ENCODE results near the gene CUTA. TPM values are rescaled to one million over a fixed set of nuclear protein-coding genes. Genes with fewer than 3 reads are reported as not detected.

The CUTA gene
- total RNA-seq, 1 experiment from 2014 or later, result 212 TPM

DNA sequence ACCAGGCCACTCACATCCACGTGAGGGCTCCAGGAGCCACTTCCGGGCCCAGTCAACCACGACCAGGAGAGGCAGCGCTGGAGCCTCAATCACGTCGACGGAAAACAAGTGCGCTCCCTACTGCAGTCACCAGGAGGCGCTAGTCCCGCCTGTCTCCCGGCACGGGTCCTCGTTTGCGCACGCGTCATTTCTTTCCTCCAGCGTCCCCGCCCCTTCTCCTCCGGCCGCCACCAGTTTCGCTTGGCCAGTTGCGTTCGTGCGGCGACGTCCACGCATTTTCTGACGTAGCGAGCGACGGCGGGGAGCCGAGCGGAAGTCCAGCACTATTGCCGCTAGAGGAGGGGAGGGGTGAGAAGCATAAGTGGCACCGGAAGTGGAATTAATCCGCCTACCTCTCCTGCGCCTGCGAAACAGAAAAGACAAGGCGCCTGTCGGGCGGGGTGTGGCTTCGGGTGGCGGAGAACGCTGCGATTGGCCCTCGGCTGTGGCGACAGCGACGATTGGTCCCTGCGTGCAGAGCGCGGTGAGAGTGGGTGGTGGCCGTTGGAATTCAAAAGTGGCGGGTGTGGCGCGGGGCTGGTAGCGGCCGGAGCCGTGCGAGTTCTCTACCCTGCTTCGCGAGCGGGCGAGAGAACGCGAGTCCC, 26.5 kb downstream of the CUTA start, which contains the start of gene KIFC1:
Gene KIFC1 (plus strand): TSS at position 546 of the 644 bp plus-strand sequence. CDS start 163 bp downstream, outside the sequence.
- peak; percentile 99 for DNase-seq (ENCODE audit: unreplicated experiment)
- ChIA-PET POLR2A (interaction anchor here (0.6 to 2.0 kb wide), 27 partner anchors 11 to 1196 kb away, joined by 3 to 16 read pairs (median 4); partner anchors contain the start of genes B3GALT4, BAK1, CUTA and ITPR3), CTCF (interaction anchor here (0.6 to 1.6 kb wide), 21 partner anchors 9 to 222 kb away, joined by 3 to 14 read pairs (median 5); no protein-coding TSS in a partner anchor)
- BruUV-seq (replicated peaks), result no TSS peak
- Mint-ChIP-seq H3K27ac (ENCODE audit: low read depth, unreplicated experiment) (peak within 1 kb of the TSS; percentile 72), H3K36me3 (ENCODE audit: insufficient read depth, unreplicated experiment) (no peaks in the 10 kb centered on the region), H3K27me3 (ENCODE audit: insufficient read depth, unreplicated experiment) (no peaks in the 10 kb centered on the region), H3K4me1 (ENCODE audit: insufficient read depth, unreplicated experiment) (peaks cover 37% of the 10 kb centered on the region), H3K4me3 (ENCODE audit: unreplicated experiment) (peak within 1 kb of the TSS; percentile 81), H3K9me3 (ENCODE audit: unreplicated experiment) (no peaks in the 10 kb centered on the region)
- TF ChIP-seq, protein P1, sequence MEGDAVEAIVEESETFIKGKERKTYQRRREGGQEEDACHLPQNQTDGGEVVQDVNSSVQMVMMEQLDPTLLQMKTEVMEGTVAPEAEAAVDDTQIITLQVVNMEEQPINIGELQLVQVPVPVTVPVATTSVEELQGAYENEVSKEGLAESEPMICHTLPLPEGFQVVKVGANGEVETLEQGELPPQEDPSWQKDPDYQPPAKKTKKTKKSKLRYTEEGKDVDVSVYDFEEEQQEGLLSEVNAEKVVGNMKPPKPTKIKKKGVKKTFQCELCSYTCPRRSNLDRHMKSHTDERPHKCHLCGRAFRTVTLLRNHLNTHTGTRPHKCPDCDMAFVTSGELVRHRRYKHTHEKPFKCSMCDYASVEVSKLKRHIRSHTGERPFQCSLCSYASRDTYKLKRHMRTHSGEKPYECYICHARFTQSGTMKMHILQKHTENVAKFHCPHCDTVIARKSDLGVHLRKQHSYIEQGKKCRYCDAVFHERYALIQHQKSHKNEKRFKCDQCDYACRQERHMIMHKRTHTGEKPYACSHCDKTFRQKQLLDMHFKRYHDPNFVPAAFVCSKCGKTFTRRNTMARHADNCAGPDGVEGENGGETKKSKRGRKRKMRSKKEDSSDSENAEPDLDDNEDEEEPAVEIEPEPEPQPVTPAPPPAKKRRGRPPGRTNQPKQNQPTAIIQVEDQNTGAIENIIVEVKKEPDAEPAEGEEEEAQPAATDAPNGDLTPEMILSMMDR (IDR thresholded peaks at IDR 0.05; ENCODE audit: unreplicated experiment), result peak; percentile 89
- intact Hi-C loops (cut with micrococcal nuclease), result loop anchor here (1.0 to 2.0 kb wide), 4 partner anchors 19 to 46 kb away; partner anchors contain the start of gene CUTA

DNA sequence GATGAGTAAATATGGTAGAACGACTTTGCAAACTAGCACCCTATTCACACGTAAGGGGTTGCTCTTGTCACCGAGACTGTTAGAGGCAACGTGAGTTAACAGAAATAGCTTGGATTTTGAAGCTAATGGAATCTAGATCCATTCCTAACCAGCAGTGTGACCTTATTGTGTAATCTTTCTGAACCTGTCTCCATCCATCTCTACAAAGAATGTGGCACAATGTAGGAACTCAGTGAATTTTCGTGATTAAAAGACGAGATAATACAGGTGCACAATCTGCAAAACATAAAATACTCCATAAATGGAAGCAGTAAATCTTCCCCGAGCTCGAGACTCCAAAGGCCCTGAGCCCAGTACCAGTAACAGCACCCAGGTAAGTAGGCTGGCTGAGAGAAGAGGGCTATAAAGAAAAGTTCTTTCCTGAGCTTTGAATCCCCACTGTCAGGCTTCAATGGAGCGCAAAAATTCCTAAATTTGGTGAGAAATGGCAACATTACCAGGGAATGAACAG, 27.1 kb downstream of the CUTA start:
- peaks cover 33% of the 10 kb centered on the region for H3K4me1 Mint-ChIP-seq (ENCODE audit: insufficient read depth, unreplicated experiment)
- peak overlapping the region; percentile 72 for H3K27ac Mint-ChIP-seq (ENCODE audit: low read depth, unreplicated experiment)
- no peaks in the 10 kb centered on the region for H3K36me3 Mint-ChIP-seq (ENCODE audit: insufficient read depth, unreplicated experiment)
- TF ChIP-seq, protein P1 (IDR thresholded peaks at IDR 0.05; ENCODE audit: unreplicated experiment), result no peak
- peak overlapping the region; percentile 81 for H3K4me3 Mint-ChIP-seq (ENCODE audit: unreplicated experiment)
- TSS peak; percentile 87 for BruUV-seq (replicated peaks)
- no peaks in the 10 kb centered on the region for H3K9me3 Mint-ChIP-seq (ENCODE audit: unreplicated experiment)
- ChIA-PET POLR2A (interaction anchor here (0.6 to 1.9 kb wide), 25 partner anchors 10 to 1195 kb away, joined by 3 to 16 read pairs (median 3); partner anchors contain the start of genes B3GALT4, BAK1, CUTA and ITPR3), CTCF (interaction anchor here (0.6 to 1.6 kb wide), 24 partner anchors 9 to 223 kb away, joined by 3 to 14 read pairs (median 5); no protein-coding TSS in a partner anchor)
- intact Hi-C loops (cut with micrococcal nuclease), result loop anchor here (1.0 to 2.0 kb wide), 4 partner anchors 19 to 46 kb away; partner anchors contain the start of gene CUTA
- no peak for DNase-seq (ENCODE audit: unreplicated experiment)
- H3K27me3 Mint-ChIP-seq (ENCODE audit: insufficient read depth, unreplicated experiment), result no peaks in the 10 kb centered on the region

GRCh38 chr6:33390173-33390572, 27.7 kb downstream of the CUTA start:
- ChIA-PET CTCF (interaction anchor here (0.8 to 1.6 kb wide), 12 partner anchors 8 to 195 kb away, joined by 3 to 14 read pairs (median 5); no protein-coding TSS in a partner anchor), POLR2A (interaction anchor here (0.6 to 1.9 kb wide), 20 partner anchors 9 to 1200 kb away, joined by 3 to 16 read pairs (median 4); partner anchors contain the start of genes B3GALT4, CUTA, ITPR3 and PBX2)
- Mint-ChIP-seq H3K27me3 (ENCODE audit: insufficient read depth, unreplicated experiment) (no peaks in the 10 kb centered on the region), H3K9me3 (ENCODE audit: unreplicated experiment) (no peaks in the 10 kb centered on the region), H3K4me1 (ENCODE audit: insufficient read depth, unreplicated experiment) (peaks cover 26% of the 10 kb centered on the region), H3K36me3 (ENCODE audit: insufficient read depth, unreplicated experiment) (no peaks in the 10 kb centered on the region), H3K4me3 (ENCODE audit: unreplicated experiment) (no peak overlapping the region), H3K27ac (ENCODE audit: low read depth, unreplicated experiment) (peak overlapping the region; percentile 72)
- TF ChIP-seq, protein P1 (IDR thresholded peaks at IDR 0.05; ENCODE audit: unreplicated experiment), result no peak
- intact Hi-C loops (cut with micrococcal nuclease), result loop anchor here (2.0 kb wide), 1 partner anchor 29 kb away; the partner anchor contains the start of gene CUTA
- DNase-seq (ENCODE audit: unreplicated experiment), result no peak
- BruUV-seq (replicated peaks), result no TSS peak

- Mint-ChIP-seq H3K27me3 (ENCODE audit: insufficient read depth, unreplicated experiment) (no peaks in the 10 kb centered on the region), H3K36me3 (ENCODE audit: insufficient read depth, unreplicated experiment) (no peaks in the 10 kb centered on the region), H3K27ac (ENCODE audit: low read depth, unreplicated experiment) (no peak overlapping the region), H3K4me3 (ENCODE audit: unreplicated experiment) (no peak overlapping the region), H3K4me1 (ENCODE audit: insufficient read depth, unreplicated experiment) (peaks cover 14% of the 10 kb centered on the region), H3K9me3 (ENCODE audit: unreplicated experiment) (no peaks in the 10 kb centered on the region)
- BruUV-seq (replicated peaks), result no TSS peak
- TF ChIP-seq, protein P1 (IDR thresholded peaks at IDR 0.05; ENCODE audit: unreplicated experiment), result peak; percentile 37
- intact Hi-C loops (cut with micrococcal nuclease), result no loop called here
- DNase-seq (ENCODE audit: unreplicated experiment), result peak; percentile 78
- CTCF ChIA-PET, result interaction anchor here (0.6 to 1.9 kb wide), 8 partner anchors 10 to 151 kb away, joined by 3 to 10 read pairs (median 4); no protein-coding TSS in a partner anchor
- POLR2A ChIA-PET, result interaction anchor here (0.8 to 1.6 kb wide), 3 partner anchors 9 to 85 kb away, joined by 4 to 15 read pairs (median 4); partner anchors contain the start of gene ZBTB22
Measured at GRCh38 chr6:33384581-33385020, 33.3 kb downstream of the CUTA start.

All from MCF 10A (cell line).